ENCODE measurements around the gene DDX31.

GRCh38 chr9:132627106-132627505 lies 42.7 kb downstream of the DDX31 start:
- no peak for TF ChIP-seq GATA3 (IDR thresholded peaks at IDR 0.05; ENCODE audit: low read depth, low read length)
- no peak for TF ChIP-seq GATA2 (IDR thresholded peaks at IDR 0.05; ENCODE audit: low read depth, low read length)
